AG09319 (cell line): ENCODE measurements around the gene EGFR.

Experiments
- DNase-seq: peaks from one replicate; pipeline ENCODE4 v3.0.0-alpha.2; 2010; ENCODE audit warnings: low read depth; ENCODE audit errors: extremely low read depth
- CTCF ChIP-seq: IDR thresholded peaks from 2 replicates; pipeline ENCODE4 v1.5.1; 2011; ENCODE audit warnings: low read depth, mild to moderate bottlenecking, inconsistent platforms, low read length, moderate library complexity

Gene EGFR

GRCh38 chr7:55056577-55057480 is 38.0 kb downstream of the EGFR start:
- no peak for TF ChIP-seq CTCF
- no peak for DNase-seq

- no peak for TF ChIP-seq CTCF
- no peak for DNase-seq
Measured at GRCh38 chr7:55058314-55058713, 39.5 kb downstream of the EGFR start.

GRCh38 chr7:55059021-55059420 is 40.2 kb downstream of the EGFR start:
- DNase-seq: no peak
- TF ChIP-seq CTCF: no peak

GRCh38 chr7:55060085-55060484 is 41.3 kb downstream of the EGFR start:
- no peak for TF ChIP-seq CTCF

GRCh38 chr7:55060636-55061022 is 41.8 kb downstream of the EGFR start:
- DNase-seq: no peak
- no peak for TF ChIP-seq CTCF

More at GRCh38 chr7:55060085-55060484, 41.3 kb downstream of the EGFR start:
- no peak for DNase-seq

GRCh38 chr7:55061726-55062499 is 43.1 kb downstream of the EGFR start:
- no peak for DNase-seq
- TF ChIP-seq CTCF: no peak

- no peak for DNase-seq
Measured at GRCh38 chr7:55063061-55063460, 44.2 kb downstream of the EGFR start.

More at GRCh38 chr7:55063061-55063460, 44.2 kb downstream of the EGFR start:
- TF ChIP-seq CTCF: no peak
